ENCODE measurements around the gene UBIAD1. TPM values are rescaled to one million over a fixed set of nuclear protein-coding genes. Genes with fewer than 3 reads are reported as not detected.

UBIAD1 gene, protein sequence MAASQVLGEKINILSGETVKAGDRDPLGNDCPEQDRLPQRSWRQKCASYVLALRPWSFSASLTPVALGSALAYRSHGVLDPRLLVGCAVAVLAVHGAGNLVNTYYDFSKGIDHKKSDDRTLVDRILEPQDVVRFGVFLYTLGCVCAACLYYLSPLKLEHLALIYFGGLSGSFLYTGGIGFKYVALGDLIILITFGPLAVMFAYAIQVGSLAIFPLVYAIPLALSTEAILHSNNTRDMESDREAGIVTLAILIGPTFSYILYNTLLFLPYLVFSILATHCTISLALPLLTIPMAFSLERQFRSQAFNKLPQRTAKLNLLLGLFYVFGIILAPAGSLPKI
- 15.7 to 18.3 TPM (median 16.3 TPM) in 5 replicates for total RNA-seq (2022; extraction: Qiagen RNA extraction)

DNA sequence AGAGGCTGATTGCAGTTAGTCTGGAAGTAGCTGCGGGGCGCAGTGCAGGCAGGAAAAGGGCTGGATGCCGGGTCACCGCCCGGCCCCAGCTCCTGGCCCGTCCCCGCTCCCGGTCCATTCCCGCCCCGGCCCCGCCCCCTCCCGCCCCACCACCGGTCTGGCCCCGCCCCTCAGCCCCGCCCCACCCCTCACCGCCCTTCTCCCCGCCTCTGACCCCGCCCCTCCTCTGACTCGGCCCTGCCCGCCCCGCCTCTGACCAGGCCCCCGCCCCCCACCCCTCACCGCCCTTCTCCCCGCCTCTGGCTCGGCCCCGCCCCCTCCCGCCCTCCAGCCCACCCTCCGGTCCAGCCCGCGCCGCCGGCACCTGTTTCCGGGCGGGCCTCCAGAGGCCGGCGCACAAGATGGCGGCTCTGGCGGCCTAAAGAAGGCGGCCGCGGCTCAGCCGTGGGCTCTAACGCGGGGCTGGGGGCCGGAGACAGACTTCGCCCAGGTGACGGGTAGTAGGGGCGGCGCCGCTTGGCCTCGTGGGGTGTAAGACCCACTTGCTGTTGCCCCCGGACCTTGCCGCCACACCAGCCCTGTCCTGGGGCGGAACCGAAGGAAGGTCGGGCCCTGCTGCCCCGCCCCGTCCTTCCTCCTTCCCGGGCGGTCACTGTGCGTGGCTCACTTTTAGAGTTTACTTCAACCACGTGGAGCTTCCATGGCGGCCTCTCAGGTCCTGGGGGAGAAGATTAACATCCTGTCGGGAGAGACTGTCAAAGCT is at the start of gene UBIAD1:
Gene UBIAD1 (plus strand): TSS at position 367 of the 763 bp plus-strand sequence. CDS start 334 bp downstream, at position 701.

GRCh38 chr1:11262171-11263049 is 10.6 kb upstream of the UBIAD1 start, which contains the start of gene MTOR:
Gene MTOR (minus strand): TSS chr1:11262551. CDS start chr1:11259409, 3,142 bp downstream.

Other genes with a start within 250 kb of the UBIAD1 start
- 0.09 to 0.53 TPM (median 0.16 TPM) in 4 of 5 replicates, not detected in the other for gene MASP2, start 226.0 kb upstream of the UBIAD1 start, total RNA-seq (2022; extraction: Qiagen RNA extraction)
- 143 to 241 TPM (median 214 TPM) in 5 replicates for gene SRM, start 213.2 kb upstream of the UBIAD1 start, total RNA-seq (2022; extraction: Qiagen RNA extraction)
- gene EXOSC10, start 173.3 kb upstream of the UBIAD1 start, total RNA-seq (2022; extraction: Qiagen RNA extraction) = 35.1 to 39.5 TPM (median 38.9 TPM) in 5 replicates
- not detected in 5 replicates for gene ANGPTL7, start 83.8 kb upstream of the UBIAD1 start, total RNA-seq (2022; extraction: Qiagen RNA extraction)
- gene MTOR, start 10.6 kb upstream of the UBIAD1 start, total RNA-seq (2022; extraction: Qiagen RNA extraction) = 11.6 to 14.6 TPM (median 14.1 TPM) in 5 replicates
- gene DISP3, start 206.0 kb downstream of the UBIAD1 start, total RNA-seq (2022; extraction: Qiagen RNA extraction) = 0.18 to 0.41 TPM (median 0.29 TPM) in 5 replicates

Data from A549 treated with CORT108297 at 1 μM for 4 hours (cell line).